ENCODE results near the gene APOBEC3C. TPM values are rescaled to one million over a fixed set of nuclear protein-coding genes. Genes with fewer than 3 reads are reported as not detected.

The APOBEC3C gene
- total RNA-seq: 73.6 and 74.8 TPM in 2 replicates

- DNase-seq: peak; percentile 95
- H3K27ac Mint-ChIP-seq: peak within 1 kb of the TSS; percentile 98
- peaks cover 17% of the 10 kb centered on the region for H3K36me3 Mint-ChIP-seq (ENCODE audit: low read depth)
- peak within 1 kb of the TSS; percentile 99 for H3K4me3 Mint-ChIP-seq
- H3K27me3 Mint-ChIP-seq: no peaks in the 10 kb centered on the region
- intact Hi-C loops (cut with micrococcal nuclease): loop anchor here (2.0 kb wide), 1 partner anchor 103 kb away; no protein-coding TSS in a partner anchor
- H3K4me1 Mint-ChIP-seq: peaks cover 32% of the 10 kb centered on the region
- no peaks in the 10 kb centered on the region for H3K9me3 Mint-ChIP-seq
Observed at GRCh38 chr22:39013942-39014722, at the start of gene APOBEC3C. Gene APOBEC3C (plus strand): TSS chr22:39014257. CDS start chr22:39014363, 106 bp downstream.

- Mint-ChIP-seq H3K27me3 (peaks cover 4% of the 10 kb centered on the region), H3K9me3 (no peaks in the 10 kb centered on the region), H3K36me3 (ENCODE audit: low read depth) (no peaks in the 10 kb centered on the region), H3K4me3 (no peak overlapping the region), H3K4me1 (peaks cover 22% of the 10 kb centered on the region), H3K27ac (no peak overlapping the region)
- DNase-seq: no peak
- intact Hi-C loops (cut with micrococcal nuclease): no loop called here
Observed at GRCh38 chr22:38964306-38964705, 49.8 kb upstream of the APOBEC3C start.

DNA sequence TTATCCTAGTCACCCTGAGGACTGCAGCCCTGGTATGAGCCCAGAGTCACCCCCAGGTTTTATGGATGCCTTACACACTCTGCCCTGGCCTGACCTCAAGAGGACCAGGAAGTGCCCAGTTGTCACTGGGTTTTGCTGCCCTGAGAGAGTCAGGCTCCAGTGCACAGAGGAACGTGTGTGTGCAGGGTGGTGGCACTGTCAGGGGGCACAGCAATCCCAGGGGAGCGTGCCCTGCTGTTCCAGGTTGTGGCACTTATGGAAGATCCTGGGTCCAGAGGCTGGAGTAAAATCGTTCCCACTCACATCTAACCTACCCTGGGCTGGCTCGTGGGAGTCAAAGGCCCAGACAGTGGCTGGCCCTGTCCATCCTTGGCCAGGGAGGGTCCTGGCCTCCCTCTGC is 49.1 kb upstream of the APOBEC3C start:
- H3K36me3 Mint-ChIP-seq (ENCODE audit: low read depth): no peaks in the 10 kb centered on the region
- H3K4me1 Mint-ChIP-seq: peaks cover 16% of the 10 kb centered on the region
- DNase-seq: no peak
- no peaks in the 10 kb centered on the region for H3K9me3 Mint-ChIP-seq
- H3K27ac Mint-ChIP-seq: no peak overlapping the region
- intact Hi-C loops (cut with micrococcal nuclease): no loop called here
- H3K4me3 Mint-ChIP-seq: no peak overlapping the region
- H3K27me3 Mint-ChIP-seq: peaks cover 6% of the 10 kb centered on the region

DNA sequence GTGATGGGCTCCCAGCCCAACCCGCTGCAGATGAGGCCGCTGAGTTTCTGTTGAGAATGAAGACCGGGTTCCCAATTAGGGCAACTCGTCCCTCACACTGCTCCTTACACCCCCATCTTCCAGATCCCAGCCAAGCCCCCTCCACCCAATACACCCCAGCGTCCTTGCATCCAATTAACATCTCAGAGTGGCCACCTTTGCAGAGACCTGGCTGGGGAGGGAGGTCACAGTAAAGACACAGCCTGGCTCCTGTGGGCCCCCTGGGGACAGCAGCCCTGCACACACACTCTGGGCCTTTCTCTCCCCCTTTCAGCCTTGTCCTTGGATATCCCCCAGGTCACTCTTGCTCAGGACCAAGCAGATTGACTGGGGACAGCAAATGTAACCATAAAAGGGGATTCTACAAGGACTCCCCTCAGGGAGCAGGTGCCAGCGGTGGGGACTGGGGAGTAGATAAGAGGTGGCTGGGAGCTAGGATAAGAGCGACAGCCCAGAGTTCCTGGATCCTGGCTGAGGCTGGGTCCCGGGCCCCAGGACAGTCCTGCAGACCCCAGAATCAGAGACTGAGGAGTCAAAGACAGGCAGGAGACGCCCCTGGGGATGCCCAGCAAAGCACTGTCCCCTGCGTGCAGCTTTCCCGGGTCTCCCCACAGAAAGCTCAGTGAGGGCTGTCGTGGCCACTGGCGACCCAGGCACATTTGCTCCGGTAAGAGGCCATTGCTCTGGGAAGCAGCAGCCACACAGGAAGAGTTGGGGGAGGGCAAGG is 48.3 kb upstream of the APOBEC3C start:
- Mint-ChIP-seq H3K4me1 (peaks cover 21% of the 10 kb centered on the region), H3K36me3 (ENCODE audit: low read depth) (no peaks in the 10 kb centered on the region), H3K9me3 (no peaks in the 10 kb centered on the region), H3K27ac (no peak overlapping the region), H3K27me3 (peaks cover 12% of the 10 kb centered on the region), H3K4me3 (no peak overlapping the region)
- DNase-seq: no peak
- intact Hi-C loops (cut with micrococcal nuclease): no loop called here

- Mint-ChIP-seq H3K36me3 (ENCODE audit: low read depth) (no peaks in the 10 kb centered on the region), H3K4me3 (no peak overlapping the region), H3K4me1 (peaks cover 21% of the 10 kb centered on the region), H3K27me3 (peaks cover 12% of the 10 kb centered on the region), H3K9me3 (no peaks in the 10 kb centered on the region), H3K27ac (no peak overlapping the region)
- no peak for DNase-seq
- intact Hi-C loops (cut with micrococcal nuclease): no loop called here
Observed at GRCh38 chr22:38966380-38966702, 47.7 kb upstream of the APOBEC3C start.

DNA sequence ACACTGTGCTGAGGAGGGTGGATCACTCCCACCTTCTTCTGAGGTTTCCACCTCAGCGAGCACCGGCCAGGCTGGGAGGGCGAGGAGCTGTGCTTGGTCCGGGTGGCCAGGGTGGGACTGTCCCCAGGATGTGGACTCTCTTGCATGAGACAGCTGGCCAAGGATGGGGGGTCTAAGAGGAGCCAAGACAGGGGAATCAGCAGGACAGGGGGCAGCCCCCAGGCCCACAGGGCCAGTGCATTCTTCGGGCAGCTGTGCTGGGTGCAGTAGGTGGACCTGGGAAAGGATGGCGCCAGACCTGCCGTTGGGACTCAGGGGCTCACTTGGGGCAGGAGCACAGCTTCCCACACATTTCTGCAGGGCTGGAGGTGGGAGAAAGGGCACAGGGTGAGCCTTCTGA is 47.1 kb upstream of the APOBEC3C start:
- no peak for DNase-seq
- intact Hi-C loops (cut with micrococcal nuclease): no loop called here
- H3K36me3 Mint-ChIP-seq (ENCODE audit: low read depth): no peaks in the 10 kb centered on the region
- no peaks in the 10 kb centered on the region for H3K9me3 Mint-ChIP-seq
- H3K27ac Mint-ChIP-seq: no peak overlapping the region
- H3K4me1 Mint-ChIP-seq: peaks cover 21% of the 10 kb centered on the region
- peaks cover 13% of the 10 kb centered on the region for H3K27me3 Mint-ChIP-seq
- H3K4me3 Mint-ChIP-seq: no peak overlapping the region

DNA sequence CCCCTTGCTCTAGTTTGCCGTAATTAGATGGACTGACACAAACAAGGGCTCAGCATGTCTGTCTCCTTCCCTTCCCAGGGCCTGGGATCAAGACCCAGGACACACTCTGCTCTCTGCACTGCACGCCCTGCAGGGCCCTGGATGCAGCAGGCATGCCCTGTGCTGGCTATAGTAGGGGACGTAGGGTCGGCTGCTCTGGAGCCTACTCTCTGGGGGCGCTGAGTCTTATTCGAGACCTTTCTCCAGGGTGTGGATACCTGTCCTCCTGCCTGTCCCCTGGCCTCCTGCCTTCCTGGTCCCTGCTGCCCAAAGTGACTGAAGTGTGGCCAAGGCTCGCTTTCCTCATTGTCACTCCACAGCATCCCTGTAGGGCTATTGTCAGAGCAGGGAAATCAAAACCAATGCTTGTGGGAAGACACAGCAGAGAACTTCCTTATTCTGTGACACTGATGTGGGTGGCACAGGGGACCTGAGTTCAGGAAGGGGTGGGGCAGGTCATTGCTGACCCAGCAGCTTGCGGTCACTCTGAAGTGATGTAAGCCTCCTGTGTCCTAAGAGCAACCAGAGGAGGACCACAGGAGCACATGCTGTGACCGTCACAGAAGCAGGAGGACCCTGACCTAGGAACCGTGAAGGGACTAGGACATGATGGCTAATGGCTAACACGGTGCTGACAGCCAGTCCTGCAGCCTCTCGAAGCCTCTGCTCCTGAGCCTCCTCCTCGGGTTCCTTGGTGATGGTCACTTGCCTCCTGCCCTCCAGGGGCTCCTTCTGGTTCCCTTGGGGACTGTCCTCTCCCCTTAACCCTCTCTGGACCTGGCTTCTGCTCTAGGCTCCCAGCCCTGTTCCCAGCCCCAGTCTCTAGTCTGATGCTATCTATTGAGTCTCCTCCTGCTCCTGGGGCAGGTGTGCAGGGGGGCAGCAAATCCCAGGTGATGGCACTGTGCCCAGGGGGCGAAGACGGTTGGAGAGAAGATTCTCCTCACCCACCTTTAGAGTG is 46.3 kb upstream of the APOBEC3C start:
- H3K4me1 Mint-ChIP-seq: peaks cover 21% of the 10 kb centered on the region
- no peaks in the 10 kb centered on the region for H3K9me3 Mint-ChIP-seq
- no peak for DNase-seq
- H3K4me3 Mint-ChIP-seq: no peak overlapping the region
- no peaks in the 10 kb centered on the region for H3K36me3 Mint-ChIP-seq (ENCODE audit: low read depth)
- no peak overlapping the region for H3K27ac Mint-ChIP-seq
- intact Hi-C loops (cut with micrococcal nuclease): no loop called here
- peaks cover 15% of the 10 kb centered on the region for H3K27me3 Mint-ChIP-seq

DNA sequence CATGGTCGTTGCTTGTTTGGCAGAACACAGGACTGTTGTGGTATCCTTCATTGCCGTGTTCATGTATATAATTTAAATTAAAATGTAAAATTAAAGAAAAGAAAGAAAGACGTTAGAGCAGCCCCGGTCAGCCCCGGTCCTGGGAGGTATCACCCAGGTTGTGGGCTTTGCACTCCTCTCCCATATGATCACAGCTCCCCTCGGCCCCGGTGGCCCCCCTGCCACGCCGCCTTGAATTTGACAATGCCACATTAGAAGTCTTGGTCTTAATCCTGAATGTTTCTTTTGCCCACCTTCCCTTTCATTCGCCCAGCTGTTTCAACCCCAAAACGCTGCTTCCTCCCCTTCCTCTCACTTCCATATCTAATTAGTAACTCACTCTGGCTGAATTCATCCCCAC is 45.3 kb upstream of the APOBEC3C start:
- H3K27me3 Mint-ChIP-seq: peaks cover 16% of the 10 kb centered on the region
- no peak for DNase-seq
- no peaks in the 10 kb centered on the region for H3K36me3 Mint-ChIP-seq (ENCODE audit: low read depth)
- no peak overlapping the region for H3K27ac Mint-ChIP-seq
- intact Hi-C loops (cut with micrococcal nuclease): no loop called here
- no peaks in the 10 kb centered on the region for H3K9me3 Mint-ChIP-seq
- H3K4me3 Mint-ChIP-seq: no peak overlapping the region
- H3K4me1 Mint-ChIP-seq: peaks cover 20% of the 10 kb centered on the region

DNA sequence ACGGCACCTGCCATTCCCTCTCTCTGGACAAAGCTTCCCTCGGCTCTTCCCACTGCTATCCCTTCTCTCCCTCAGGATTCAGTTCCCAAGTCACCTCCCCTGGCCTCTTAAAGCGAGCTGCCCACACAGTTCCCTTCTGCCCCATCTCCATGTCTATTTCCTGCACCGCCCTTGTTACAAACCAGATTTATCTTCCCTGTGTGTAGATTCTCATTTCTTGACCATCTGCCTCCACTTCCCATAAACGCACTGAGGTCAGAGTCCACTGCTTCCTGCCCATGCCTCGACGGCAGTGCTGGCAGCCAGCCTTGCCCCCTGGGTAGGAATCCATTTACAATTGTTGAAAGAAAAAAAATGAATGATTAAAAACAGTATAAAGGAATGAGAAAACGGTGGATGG is 43.5 kb upstream of the APOBEC3C start:
- Mint-ChIP-seq H3K27ac (no peak overlapping the region), H3K9me3 (no peaks in the 10 kb centered on the region), H3K27me3 (peaks cover 16% of the 10 kb centered on the region), H3K4me1 (peaks cover 19% of the 10 kb centered on the region), H3K36me3 (ENCODE audit: low read depth) (no peaks in the 10 kb centered on the region), H3K4me3 (no peak overlapping the region)
- DNase-seq: no peak
- intact Hi-C loops (cut with micrococcal nuclease): loop anchor here (5.0 kb wide), 1 partner anchor 37 kb away; no protein-coding TSS in a partner anchor

DNA sequence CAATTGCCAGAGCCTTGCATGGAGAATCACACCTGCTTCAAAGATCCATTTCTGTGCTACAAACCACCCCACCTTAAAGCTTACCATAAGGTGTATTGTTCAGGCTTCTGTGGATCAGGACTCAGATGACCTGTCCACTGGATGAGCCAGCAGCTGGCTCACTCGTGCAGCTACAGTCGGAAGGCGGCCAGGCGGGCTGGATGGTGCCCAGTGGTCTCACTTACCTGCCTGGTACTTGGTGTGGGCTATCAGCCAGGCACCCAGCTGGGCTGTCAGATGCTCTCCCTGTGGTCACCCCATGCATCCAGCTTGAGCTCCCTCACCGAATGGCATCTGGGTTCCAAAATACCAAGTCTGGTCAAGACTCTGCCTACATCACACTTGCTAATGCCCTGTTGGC is 42.9 kb upstream of the APOBEC3C start:
- no peaks in the 10 kb centered on the region for H3K9me3 Mint-ChIP-seq
- peaks cover 16% of the 10 kb centered on the region for H3K27me3 Mint-ChIP-seq
- H3K4me1 Mint-ChIP-seq: peaks cover 19% of the 10 kb centered on the region
- no peak for DNase-seq
- intact Hi-C loops (cut with micrococcal nuclease): loop anchor here (5.0 kb wide), 1 partner anchor 36 kb away; no protein-coding TSS in a partner anchor
- H3K36me3 Mint-ChIP-seq (ENCODE audit: low read depth): no peaks in the 10 kb centered on the region
- H3K27ac Mint-ChIP-seq: no peak overlapping the region
- H3K4me3 Mint-ChIP-seq: no peak overlapping the region

GRCh38 chr22:38971791-38972190 is 42.3 kb upstream of the APOBEC3C start:
- intact Hi-C loops (cut with micrococcal nuclease): loop anchor here (5.0 kb wide), 1 partner anchor 36 kb away; no protein-coding TSS in a partner anchor
- Mint-ChIP-seq H3K27me3 (peaks cover 16% of the 10 kb centered on the region), H3K4me1 (peaks cover 18% of the 10 kb centered on the region), H3K36me3 (ENCODE audit: low read depth) (no peaks in the 10 kb centered on the region), H3K4me3 (no peak overlapping the region), H3K9me3 (no peaks in the 10 kb centered on the region), H3K27ac (no peak overlapping the region)
- no peak for DNase-seq

DNA sequence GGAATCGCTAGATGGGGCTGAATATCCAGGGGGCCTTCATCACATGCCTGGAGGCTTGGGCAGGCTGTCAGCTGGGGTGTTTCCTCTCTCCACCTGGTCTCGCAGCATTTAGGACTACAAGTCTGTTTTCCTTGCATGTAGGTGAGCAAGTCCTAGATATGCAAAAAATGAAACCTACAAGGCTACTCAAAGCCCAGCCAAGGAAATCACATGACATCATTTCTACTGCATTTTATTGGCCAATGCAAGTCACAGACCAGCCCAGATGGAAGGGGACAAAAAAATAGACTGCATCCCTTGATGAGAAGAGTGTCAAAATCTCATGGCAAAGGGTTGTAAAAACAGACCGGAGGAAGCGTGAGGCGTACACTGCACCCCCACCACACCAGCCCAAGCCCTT is 41.5 kb upstream of the APOBEC3C start:
- Mint-ChIP-seq H3K27me3 (peaks cover 19% of the 10 kb centered on the region), H3K27ac (no peak overlapping the region), H3K4me1 (peaks cover 18% of the 10 kb centered on the region), H3K4me3 (no peak overlapping the region), H3K36me3 (ENCODE audit: low read depth) (no peaks in the 10 kb centered on the region), H3K9me3 (peaks cover 7% of the 10 kb centered on the region)
- intact Hi-C loops (cut with micrococcal nuclease): loop anchor here (5.0 kb wide), 1 partner anchor 35 kb away; no protein-coding TSS in a partner anchor
- no peak for DNase-seq

All from activated CD4-positive, alpha-beta T cell treated with anti-CD3 and anti-CD28 coated beads, Interleukin-2, amount 10 ng/mL, durations not matched to agents 24 days and 14 days (primary cell).